ENCODE results near the gene TFAP2A.

The TFAP2A gene

DNA sequence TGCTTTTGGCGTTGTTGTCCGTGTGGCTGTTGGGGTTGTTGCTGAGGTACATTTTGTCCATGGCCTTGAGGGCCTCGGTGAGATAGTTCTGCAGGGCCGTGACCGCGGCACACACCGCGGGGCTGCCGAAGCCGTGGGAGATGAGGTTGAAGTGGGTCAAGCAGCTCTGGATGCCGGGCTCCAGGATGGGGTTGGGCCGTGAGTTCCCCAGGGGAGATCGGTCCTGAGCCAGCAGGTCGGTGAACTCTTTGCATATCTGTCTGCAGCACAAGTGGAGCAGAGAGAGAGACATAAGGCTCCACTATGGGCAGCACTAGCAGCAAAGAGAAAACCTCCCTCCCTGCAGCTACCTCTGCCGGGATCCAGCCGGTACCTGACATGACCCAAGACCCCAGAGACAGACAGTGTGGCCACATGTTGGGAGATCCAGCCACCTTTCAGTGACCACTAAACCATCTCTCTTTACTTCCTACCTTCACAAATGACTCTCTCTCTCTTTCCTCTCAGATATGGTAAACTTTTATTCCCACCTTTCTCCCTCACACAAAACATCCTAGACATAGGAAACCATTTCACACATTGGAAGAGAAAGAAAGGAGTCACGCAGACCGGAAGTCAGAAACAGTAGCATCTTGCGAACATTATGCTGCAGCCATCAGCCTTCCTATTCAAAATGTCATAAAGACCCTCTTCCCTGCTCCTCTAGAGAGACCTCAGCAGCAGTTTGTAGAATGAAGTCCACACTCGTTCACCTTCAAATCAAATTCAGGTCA, 16.2 kb downstream of the TFAP2A start:
- no peak for DNase-seq

- no peak for DNase-seq
Observed at GRCh38 chr6:10397756-10398445, 17.0 kb downstream of the TFAP2A start.

- DNase-seq = no peak
Observed at GRCh38 chr6:10396785-10397184, 18.1 kb downstream of the TFAP2A start.

DNA sequence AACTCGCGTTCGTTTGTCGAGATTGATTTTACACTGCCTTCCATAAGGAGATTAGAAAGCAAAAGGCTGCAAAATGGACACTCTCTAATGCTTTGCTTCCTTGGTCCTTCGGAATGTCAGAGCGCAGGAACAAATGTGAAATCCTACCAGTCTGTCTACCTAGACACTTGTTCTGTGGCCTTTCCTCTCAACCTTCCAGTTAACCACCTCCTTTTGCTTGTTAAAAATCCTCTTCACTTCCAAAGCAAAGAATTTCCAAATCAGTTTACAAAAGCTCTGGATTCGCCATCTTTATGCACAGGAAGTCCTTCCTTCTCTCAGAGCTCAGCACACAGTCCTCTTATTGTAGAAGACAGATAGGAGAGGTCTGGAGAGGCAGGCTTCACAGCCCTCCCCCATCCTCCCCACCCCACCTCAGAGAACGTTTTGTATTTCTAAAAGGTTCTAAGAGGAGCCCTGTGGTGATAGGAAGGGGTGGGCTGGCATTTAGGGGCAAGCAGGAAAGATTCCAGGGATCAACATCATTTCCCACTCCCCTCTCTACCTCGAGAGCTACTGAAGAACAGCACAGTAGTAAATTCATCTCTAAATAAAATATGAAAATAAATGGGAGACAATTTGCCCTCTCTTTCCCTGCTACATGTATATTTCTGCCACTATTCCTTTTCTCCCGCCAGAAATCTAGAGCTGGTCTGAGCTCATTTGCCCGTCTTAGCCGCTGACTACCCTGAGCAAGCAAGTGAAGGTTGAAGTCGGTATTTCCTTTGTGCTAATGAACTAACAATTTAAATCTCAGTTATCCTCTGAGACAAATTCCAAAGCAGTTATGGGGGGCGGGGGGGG, 18.9 kb downstream of the TFAP2A start:
- no peak for DNase-seq

DNA sequence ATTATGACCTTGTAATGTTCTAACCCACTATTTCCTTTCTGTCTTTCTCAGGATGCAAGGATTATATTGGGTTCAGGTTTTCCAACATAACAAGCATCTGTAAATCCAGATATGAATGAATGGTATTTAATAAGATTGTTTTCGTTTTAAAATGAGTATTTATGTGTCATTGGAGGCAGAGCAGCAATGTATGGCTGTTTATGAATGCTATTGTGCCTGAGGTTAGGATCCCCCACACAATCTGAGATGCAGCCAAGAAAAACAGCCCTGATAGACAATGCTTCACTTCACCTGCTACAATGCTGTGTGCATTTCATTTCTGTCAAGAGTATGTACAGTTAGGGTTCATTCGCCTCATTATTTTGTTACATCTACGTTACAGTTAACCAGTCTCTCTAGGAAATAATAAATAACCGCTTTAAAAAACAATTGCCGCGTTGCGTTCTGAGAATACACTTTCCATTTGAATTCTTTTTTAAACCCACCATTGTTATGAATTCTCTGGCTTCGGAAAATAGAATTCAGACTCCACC, 19.6 kb downstream of the TFAP2A start:
- no peak for DNase-seq

- no peak for DNase-seq
Observed at GRCh38 chr6:10393544-10394225, 21.2 kb downstream of the TFAP2A start.

GRCh38 chr6:10391799-10392198, 23.1 kb downstream of the TFAP2A start:
- DNase-seq = no peak

DNA sequence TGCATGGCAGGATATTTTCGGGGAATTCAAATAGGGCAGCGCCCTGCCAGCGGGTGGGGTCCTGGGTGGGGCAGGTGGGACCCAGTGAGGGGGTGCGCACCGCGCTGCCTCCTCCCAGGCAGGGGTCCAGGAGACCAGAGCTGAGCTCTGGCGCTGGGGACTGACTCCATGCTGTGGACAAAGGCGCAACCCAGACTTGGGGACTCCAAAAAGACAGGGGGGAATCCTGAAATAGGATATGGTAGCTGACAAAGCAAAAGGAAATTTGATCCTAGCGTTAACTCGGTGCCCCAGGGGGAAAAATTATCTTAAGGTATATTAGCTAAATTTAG, 23.6 kb downstream of the TFAP2A start:
- no peak for DNase-seq

DNA sequence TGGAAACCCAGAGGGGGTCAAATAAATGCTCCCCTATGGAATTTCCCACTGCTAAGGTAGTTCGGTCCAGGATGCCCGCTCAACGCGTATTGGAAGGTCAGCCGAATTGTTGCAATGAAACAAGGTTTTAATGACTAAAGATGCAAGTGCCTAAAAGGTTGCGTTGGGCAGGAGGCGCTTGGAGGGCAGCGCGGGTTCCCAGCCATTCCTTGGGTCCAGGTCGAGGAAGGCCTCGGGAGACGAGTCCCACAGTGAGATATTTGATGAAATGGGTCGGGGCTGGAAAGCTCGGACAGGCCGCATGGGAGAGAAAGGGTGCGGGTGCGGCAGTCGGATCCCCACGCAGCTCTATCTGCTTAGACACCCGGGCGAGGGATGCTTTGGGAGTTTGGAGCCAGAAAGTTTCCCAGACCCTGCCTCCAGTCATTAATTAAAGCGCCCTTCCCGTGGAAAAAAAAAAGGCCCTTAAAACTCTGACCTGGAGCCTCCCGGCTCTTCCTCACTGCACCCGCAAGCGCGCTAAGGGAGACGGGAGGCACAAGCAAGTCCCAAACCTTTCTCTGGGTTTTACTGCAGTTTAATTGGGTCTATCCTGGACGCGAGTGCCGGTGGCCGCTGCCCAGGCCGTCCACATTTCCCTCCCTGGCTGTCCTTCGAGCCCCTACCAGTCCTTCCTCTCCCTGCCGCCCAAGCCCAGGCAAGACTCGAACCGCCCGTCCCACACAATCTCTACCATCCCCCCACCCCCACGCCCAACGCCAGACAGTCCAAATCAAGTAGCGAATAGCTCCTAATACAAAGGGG, 24.2 kb downstream of the TFAP2A start:
- no peak for DNase-seq

DNA sequence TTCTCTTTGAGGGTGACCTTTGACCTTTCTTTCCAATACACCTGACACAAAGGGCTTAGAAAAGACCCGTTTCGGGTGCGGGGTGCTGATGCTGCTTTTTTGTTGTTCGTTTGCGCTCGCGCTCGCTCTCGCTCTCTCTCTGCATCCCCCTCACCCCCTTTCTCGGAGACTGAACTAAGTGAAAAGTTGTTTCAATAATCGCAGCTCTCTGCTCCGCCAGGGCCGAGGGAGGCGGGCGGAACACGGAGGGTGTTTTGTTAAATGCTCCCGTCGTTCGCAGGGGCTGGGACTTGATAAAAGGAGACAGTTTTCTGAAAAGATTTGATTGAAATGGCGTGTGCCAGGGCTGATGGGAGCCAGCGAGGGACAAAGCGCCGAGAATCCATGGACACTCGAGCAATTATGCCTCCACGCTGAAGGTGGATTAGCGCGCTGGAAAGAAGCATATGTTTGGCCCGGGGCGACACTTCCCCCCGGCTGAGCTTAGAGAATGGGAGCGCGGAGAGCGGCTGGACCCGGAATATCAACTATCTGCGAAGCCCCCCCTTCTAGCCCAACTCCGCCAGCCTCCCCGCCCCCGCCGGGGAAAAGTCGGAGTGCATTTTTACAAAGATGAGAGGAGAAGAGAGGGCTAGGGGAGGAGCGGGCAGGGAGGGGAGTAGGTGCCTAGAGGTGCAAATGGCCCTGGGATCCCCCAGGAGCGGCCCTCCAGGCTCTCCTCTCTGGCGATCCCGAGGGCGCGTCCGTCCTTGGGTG, 25.0 kb downstream of the TFAP2A start:
- DNase-seq = no peak

DNA sequence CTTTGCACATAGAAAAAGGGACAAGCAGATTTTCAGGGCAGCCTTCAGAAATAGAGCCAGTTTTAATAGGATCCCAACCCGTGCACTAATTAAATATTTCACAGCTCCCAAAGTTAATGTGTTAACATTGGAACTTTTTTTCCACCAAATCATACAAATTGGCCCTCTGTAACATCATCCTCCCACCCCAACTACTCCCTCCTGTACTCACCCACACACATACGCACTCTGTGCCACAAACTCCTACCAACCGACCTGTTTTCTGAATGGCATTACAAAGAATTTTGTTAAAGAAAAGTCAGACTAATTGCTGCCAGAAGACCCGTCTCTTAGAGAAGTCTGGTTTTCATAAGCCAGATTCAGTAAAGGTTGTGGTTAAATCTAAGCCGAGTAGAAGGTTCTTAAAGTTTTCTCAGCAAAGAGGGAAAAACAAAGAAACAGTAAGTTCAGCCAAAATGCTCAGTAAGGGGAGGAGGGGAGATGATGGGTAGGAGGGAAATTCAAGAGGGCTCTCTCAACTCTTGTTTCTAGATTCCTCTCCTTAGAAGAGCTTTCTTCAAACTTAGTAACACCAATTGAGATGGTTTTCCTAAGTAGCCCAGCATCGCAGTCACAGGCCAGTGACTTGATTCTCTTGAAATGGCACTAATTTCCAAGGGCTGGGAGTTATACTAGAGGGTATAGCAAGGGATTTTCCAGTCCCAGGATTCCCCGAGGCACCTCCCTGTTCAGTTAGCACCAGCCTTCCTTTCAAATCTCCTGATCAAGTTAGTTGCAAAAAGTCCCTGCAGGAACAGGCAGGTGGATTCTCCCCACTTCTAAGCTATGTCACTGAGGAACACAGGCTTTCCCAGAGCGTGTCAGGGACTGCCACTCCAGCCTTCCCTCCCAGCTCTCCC, 27.9 kb downstream of the TFAP2A start:
- no peak for DNase-seq

- DNase-seq = no peak
Observed at GRCh38 chr6:10386220-10386619, 28.7 kb downstream of the TFAP2A start.

- no peak for DNase-seq
Observed at GRCh38 chr6:10385524-10386132, 29.2 kb downstream of the TFAP2A start.

- no peak for DNase-seq
Observed at GRCh38 chr6:10384610-10385523, 30.0 kb downstream of the TFAP2A start.

GRCh38 chr6:10384091-10384609, 30.7 kb downstream of the TFAP2A start:
- DNase-seq = no peak

DNA sequence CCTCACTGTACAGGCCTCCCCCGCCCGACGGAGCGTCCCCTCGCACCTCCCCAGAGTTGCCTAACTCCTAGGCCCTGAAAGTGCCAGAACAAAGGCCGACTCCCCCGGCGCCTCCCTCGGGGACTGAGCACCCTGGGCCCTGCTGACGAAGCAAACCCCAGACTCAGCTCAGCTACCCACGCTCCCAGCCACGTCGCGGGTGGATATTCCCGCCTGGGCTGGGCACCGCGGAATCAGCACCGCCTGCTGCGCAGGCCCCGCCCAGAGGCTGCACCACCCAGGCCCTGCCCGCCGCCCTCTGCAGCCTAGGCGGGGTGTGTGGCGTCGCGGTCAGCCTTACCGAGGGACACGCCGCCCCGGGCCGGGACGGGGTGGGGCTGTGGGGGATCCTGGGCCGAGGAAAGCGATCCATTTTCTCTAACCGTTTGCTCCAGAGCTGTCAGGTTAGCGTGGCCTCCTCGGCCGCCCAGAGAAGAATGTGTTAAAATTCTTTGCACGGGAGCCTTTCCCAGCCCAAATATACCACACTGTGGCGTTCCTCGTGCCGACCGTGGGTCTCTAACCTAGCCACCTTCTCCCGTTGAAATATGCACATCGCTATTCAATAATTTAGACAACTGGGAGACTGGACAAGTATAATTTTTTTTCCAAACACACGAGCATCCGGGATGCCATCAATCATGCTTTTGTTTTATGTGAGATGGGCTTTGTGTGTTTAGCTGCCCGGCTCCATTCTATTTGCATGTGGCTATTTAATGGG, 31.4 kb downstream of the TFAP2A start:
- DNase-seq = no peak

DNA sequence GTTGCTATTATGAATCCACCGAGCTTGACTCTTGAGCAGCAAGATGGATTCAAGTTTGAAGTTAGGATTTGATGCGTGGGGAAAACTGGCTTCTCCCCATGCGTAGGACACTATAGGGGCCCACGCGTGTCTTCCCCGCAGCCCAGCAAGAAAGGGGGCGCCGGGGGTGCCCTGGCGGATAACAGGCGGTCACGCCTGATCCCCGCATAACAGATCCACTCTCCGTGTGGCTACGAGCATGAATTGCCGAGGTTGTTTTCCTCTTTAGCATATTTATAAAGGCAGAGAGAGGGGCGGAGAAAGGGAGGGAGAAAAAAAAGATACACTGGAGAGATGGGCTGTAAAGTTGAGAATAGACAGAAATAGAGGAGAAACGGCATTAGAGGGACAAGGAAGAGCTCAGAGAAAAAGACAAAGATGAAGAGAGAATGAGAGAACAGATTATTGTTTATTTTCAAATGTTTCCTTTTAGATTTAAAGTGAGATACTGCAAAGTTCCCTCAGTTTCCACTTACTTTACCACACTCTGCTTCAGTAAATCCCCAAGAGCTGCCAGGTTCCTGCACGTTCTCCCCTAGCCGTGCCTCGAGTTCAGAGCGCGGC, 32.0 kb downstream of the TFAP2A start:
- DNase-seq = no peak

All from activated CD4-positive, alpha-beta T cell treated with anti-CD3 and anti-CD28 coated beads, Interleukin-2, Interleukin-6, amounts not matched to agents 100 ng/mL and 50 ng/mL, durations not matched to agents 16 hours and 8 hours (primary cell).